Measurements from ENCODE around the gene PLD5.

PLD5 gene

GRCh38 chr1:242535986-242536385 is 11.5 kb upstream of the PLD5 start:
- Histone ChIP-seq H3K36me3 (ENCODE audit: insufficient read depth, low read length) (no peaks in the 10 kb centered on the region), H3K27me3 (ENCODE audit: control insufficient read depth, insufficient read depth, low read length) (no peaks in the 10 kb centered on the region), H3K9ac (ENCODE audit: low read depth, low read length) (no peak overlapping the region), H3K4me3 (ENCODE audit: low read length) (no peak overlapping the region), H3K9me3 (replicated peaks; ENCODE audit: low read length) (no peaks in the 10 kb centered on the region), H3K4me2 (ENCODE audit: low read length) (no peak overlapping the region), H3K4me1 (ENCODE audit: control insufficient read depth, insufficient read depth, low read length) (no peaks in the 10 kb centered on the region)

- Histone ChIP-seq H3K4me3 (ENCODE audit: low read length) (no peak overlapping the region), H3K9ac (ENCODE audit: low read depth, low read length) (no peak overlapping the region), H3K9me3 (replicated peaks; ENCODE audit: low read length) (no peaks in the 10 kb centered on the region), H3K36me3 (ENCODE audit: insufficient read depth, low read length) (no peaks in the 10 kb centered on the region), H3K4me2 (ENCODE audit: low read length) (no peak overlapping the region), H3K4me1 (ENCODE audit: control insufficient read depth, insufficient read depth, low read length) (no peaks in the 10 kb centered on the region), H3K27me3 (ENCODE audit: control insufficient read depth, insufficient read depth, low read length) (no peaks in the 10 kb centered on the region)
These were observed 10.3 kb upstream of the PLD5 start for GRCh38 chr1:242534753-242535152.

- no peaks in the 10 kb centered on the region for H3K36me3 ChIP-seq (ENCODE audit: insufficient read depth, low read length)
- H3K4me1 ChIP-seq (ENCODE audit: control insufficient read depth, insufficient read depth, low read length) = no peaks in the 10 kb centered on the region
- no peak overlapping the region for H3K4me2 ChIP-seq (ENCODE audit: low read length)
- H3K4me3 ChIP-seq (ENCODE audit: low read length) = no peak overlapping the region
- H3K9ac ChIP-seq (ENCODE audit: low read depth, low read length) = no peak overlapping the region
- H3K9me3 ChIP-seq (replicated peaks; ENCODE audit: low read length) = no peaks in the 10 kb centered on the region
- H3K27me3 ChIP-seq (ENCODE audit: control insufficient read depth, insufficient read depth, low read length) = peaks cover 5% of the 10 kb centered on the region
These were observed 6.3 kb upstream of the PLD5 start for GRCh38 chr1:242530761-242531160.

- Histone ChIP-seq H3K9me3 (replicated peaks; ENCODE audit: low read length) (no peaks in the 10 kb centered on the region), H3K4me2 (ENCODE audit: low read length) (peak overlapping the region; percentile 88), H3K4me3 (ENCODE audit: low read length) (no peak overlapping the region), H3K9ac (ENCODE audit: low read depth, low read length) (no peak overlapping the region), H3K4me1 (ENCODE audit: control insufficient read depth, insufficient read depth, low read length) (peaks cover 25% of the 10 kb centered on the region), H3K36me3 (ENCODE audit: insufficient read depth, low read length) (no peaks in the 10 kb centered on the region), H3K27me3 (ENCODE audit: control insufficient read depth, insufficient read depth, low read length) (peaks cover 31% of the 10 kb centered on the region)
These were observed 1.3 kb upstream of the PLD5 start for GRCh38 chr1:242525769-242526168.

- H3K36me3 ChIP-seq (ENCODE audit: insufficient read depth, low read length) = no peaks in the 10 kb centered on the region
- H3K4me1 ChIP-seq (ENCODE audit: control insufficient read depth, insufficient read depth, low read length) = peaks cover 25% of the 10 kb centered on the region
- peaks cover 31% of the 10 kb centered on the region for H3K27me3 ChIP-seq (ENCODE audit: control insufficient read depth, insufficient read depth, low read length)
- H3K4me2 ChIP-seq (ENCODE audit: low read length) = peak overlapping the region; percentile 88
- H3K4me3 ChIP-seq (ENCODE audit: low read length) = peak overlapping the region; percentile 66
- H3K9me3 ChIP-seq (replicated peaks; ENCODE audit: low read length) = no peaks in the 10 kb centered on the region
- peak overlapping the region; percentile 35 for H3K9ac ChIP-seq (ENCODE audit: low read depth, low read length)
These were observed 844 bp upstream of the PLD5 start for GRCh38 chr1:242525360-242525722.

- Histone ChIP-seq H3K27me3 (ENCODE audit: control insufficient read depth, insufficient read depth, low read length) (peaks cover 31% of the 10 kb centered on the region), H3K4me3 (ENCODE audit: low read length) (peak overlapping the region; percentile 74), H3K4me2 (ENCODE audit: low read length) (peak overlapping the region; percentile 97), H3K9ac (ENCODE audit: low read depth, low read length) (peak overlapping the region; percentile 35), H3K9me3 (replicated peaks; ENCODE audit: low read length) (no peaks in the 10 kb centered on the region), H3K4me1 (ENCODE audit: control insufficient read depth, insufficient read depth, low read length) (peaks cover 25% of the 10 kb centered on the region), H3K36me3 (ENCODE audit: insufficient read depth, low read length) (no peaks in the 10 kb centered on the region)
These were observed 552 bp downstream of the PLD5 start for GRCh38 chr1:242523719-242524570.

- Histone ChIP-seq H3K4me2 (ENCODE audit: low read length) (peak overlapping the region; percentile 97), H3K27me3 (ENCODE audit: control insufficient read depth, insufficient read depth, low read length) (peaks cover 31% of the 10 kb centered on the region), H3K36me3 (ENCODE audit: insufficient read depth, low read length) (no peaks in the 10 kb centered on the region), H3K9ac (ENCODE audit: low read depth, low read length) (no peak overlapping the region), H3K9me3 (replicated peaks; ENCODE audit: low read length) (no peaks in the 10 kb centered on the region), H3K4me3 (ENCODE audit: low read length) (peak overlapping the region; percentile 74), H3K4me1 (ENCODE audit: control insufficient read depth, insufficient read depth, low read length) (peaks cover 25% of the 10 kb centered on the region)
These were observed 1.3 kb downstream of the PLD5 start for GRCh38 chr1:242522996-242523718.

- no peaks in the 10 kb centered on the region for H3K36me3 ChIP-seq (ENCODE audit: insufficient read depth, low read length)
- peak overlapping the region; percentile 22 for H3K4me3 ChIP-seq (ENCODE audit: low read length)
- no peaks in the 10 kb centered on the region for H3K9me3 ChIP-seq (replicated peaks; ENCODE audit: low read length)
- H3K4me2 ChIP-seq (ENCODE audit: low read length) = peak overlapping the region; percentile 97
- no peak overlapping the region for H3K9ac ChIP-seq (ENCODE audit: low read depth, low read length)
- H3K4me1 ChIP-seq (ENCODE audit: control insufficient read depth, insufficient read depth, low read length) = peaks cover 25% of the 10 kb centered on the region
- peaks cover 31% of the 10 kb centered on the region for H3K27me3 ChIP-seq (ENCODE audit: control insufficient read depth, insufficient read depth, low read length)
These were observed 2.1 kb downstream of the PLD5 start for GRCh38 chr1:242522304-242522945.

- Histone ChIP-seq H3K4me3 (ENCODE audit: low read length) (no peak overlapping the region), H3K9ac (ENCODE audit: low read depth, low read length) (no peak overlapping the region), H3K4me2 (ENCODE audit: low read length) (no peak overlapping the region), H3K36me3 (ENCODE audit: insufficient read depth, low read length) (no peaks in the 10 kb centered on the region), H3K4me1 (ENCODE audit: control insufficient read depth, insufficient read depth, low read length) (no peaks in the 10 kb centered on the region), H3K27me3 (ENCODE audit: control insufficient read depth, insufficient read depth, low read length) (no peaks in the 10 kb centered on the region), H3K9me3 (replicated peaks; ENCODE audit: low read length) (no peaks in the 10 kb centered on the region)
These were observed 8.9 kb downstream of the PLD5 start for GRCh38 chr1:242515555-242515954.

GRCh38 chr1:242506724-242507123 is 17.8 kb downstream of the PLD5 start:
- Histone ChIP-seq H3K36me3 (ENCODE audit: insufficient read depth, low read length) (no peaks in the 10 kb centered on the region), H3K9me3 (replicated peaks; ENCODE audit: low read length) (no peaks in the 10 kb centered on the region), H3K4me2 (ENCODE audit: low read length) (no peak overlapping the region), H3K9ac (ENCODE audit: low read depth, low read length) (no peak overlapping the region), H3K27me3 (ENCODE audit: control insufficient read depth, insufficient read depth, low read length) (no peaks in the 10 kb centered on the region), H3K4me3 (ENCODE audit: low read length) (no peak overlapping the region), H3K4me1 (ENCODE audit: control insufficient read depth, insufficient read depth, low read length) (no peaks in the 10 kb centered on the region)

- H3K4me2 ChIP-seq (ENCODE audit: low read length) = no peak overlapping the region
These were observed 35.0 kb downstream of the PLD5 start for GRCh38 chr1:242489545-242489944.

More at GRCh38 chr1:242489545-242489944, 35.0 kb downstream of the PLD5 start:
- no peaks in the 10 kb centered on the region for H3K4me1 ChIP-seq (ENCODE audit: control insufficient read depth, insufficient read depth, low read length)
- H3K9ac ChIP-seq (ENCODE audit: low read depth, low read length) = no peak overlapping the region
- no peak overlapping the region for H3K4me3 ChIP-seq (ENCODE audit: low read length)
- H3K27me3 ChIP-seq (ENCODE audit: control insufficient read depth, insufficient read depth, low read length) = no peaks in the 10 kb centered on the region
- H3K36me3 ChIP-seq (ENCODE audit: insufficient read depth, low read length) = no peaks in the 10 kb centered on the region
- no peaks in the 10 kb centered on the region for H3K9me3 ChIP-seq (replicated peaks; ENCODE audit: low read length)
